Tibial nerve (tissue), 4 donors: ENCODE measurements around the gene SEC23IP.

Experiments used
- EP300 ChIP-seq, 2 donors: sonication (generic); formaldehyde crosslinking; IDR thresholded peaks; one replicate each; pipeline ENCODE4 v1.6.1; 2017; ENCODE audit warnings: antibody characterized with exemption in 2 of 2, mild to moderate bottlenecking in 1 of 2
- TF ChIP-seq, protein P1 (sequence below), 5 experiments: fragments of 200-600 bp in 3 of 5; fragments of 450-650 bp in 2 of 5; sonication (generic) in 3 of 5; IDR thresholded peaks; one replicate each; pipeline ENCODE4 v1.5.1; 2016 to 2019; ENCODE audit warnings: antibody characterized with exemption in 5 of 5, mild to moderate bottlenecking in 3 of 5, moderate library complexity in 2 of 5

DNA sequence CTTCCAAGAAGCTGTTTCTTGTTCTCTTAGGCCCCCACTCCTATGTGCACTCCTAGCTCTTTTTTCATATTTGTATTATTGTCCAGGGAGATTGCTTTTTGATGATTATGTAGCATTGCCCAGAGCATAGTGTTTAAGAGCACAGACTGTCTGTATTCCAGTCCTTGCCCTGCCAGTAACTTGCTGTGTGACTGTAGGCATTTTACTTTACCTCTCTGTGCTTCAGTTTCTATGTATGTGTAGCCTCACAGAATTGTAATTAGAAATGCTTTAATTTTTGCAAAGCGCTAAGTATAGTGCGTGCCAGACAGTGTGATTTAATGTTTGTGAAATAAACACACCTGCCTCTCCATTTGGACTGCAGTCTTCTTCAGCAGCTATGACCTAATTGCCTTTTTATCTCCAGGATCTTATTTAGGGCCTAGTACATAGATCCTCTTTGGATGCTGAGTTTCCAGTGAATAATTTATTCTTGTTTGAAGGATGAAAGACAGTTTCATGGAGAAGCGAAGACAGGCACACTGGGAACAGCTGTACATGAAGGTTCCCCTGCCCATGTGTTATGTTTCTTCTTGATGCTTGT lies 1.4 kb downstream of the SEC23IP start:
- TF ChIP-seq EP300 (IDR thresholded peaks at IDR 0.05): no peak
- TF ChIP-seq, protein P1, sequence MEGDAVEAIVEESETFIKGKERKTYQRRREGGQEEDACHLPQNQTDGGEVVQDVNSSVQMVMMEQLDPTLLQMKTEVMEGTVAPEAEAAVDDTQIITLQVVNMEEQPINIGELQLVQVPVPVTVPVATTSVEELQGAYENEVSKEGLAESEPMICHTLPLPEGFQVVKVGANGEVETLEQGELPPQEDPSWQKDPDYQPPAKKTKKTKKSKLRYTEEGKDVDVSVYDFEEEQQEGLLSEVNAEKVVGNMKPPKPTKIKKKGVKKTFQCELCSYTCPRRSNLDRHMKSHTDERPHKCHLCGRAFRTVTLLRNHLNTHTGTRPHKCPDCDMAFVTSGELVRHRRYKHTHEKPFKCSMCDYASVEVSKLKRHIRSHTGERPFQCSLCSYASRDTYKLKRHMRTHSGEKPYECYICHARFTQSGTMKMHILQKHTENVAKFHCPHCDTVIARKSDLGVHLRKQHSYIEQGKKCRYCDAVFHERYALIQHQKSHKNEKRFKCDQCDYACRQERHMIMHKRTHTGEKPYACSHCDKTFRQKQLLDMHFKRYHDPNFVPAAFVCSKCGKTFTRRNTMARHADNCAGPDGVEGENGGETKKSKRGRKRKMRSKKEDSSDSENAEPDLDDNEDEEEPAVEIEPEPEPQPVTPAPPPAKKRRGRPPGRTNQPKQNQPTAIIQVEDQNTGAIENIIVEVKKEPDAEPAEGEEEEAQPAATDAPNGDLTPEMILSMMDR (IDR thresholded peaks at IDR 0.05): no peak
